RPMI7951 (cell line): Measurements from ENCODE around the gene DCC. TPM values are rescaled to one million over a fixed set of nuclear protein-coding genes. Genes with fewer than 3 reads are reported as not detected.

ENCODE experiments used
- DNase-seq: peaks from one replicate; pipeline ENCODE4 v3.0.0-alpha.2; 2012; ENCODE audit warnings: low read depth
- total RNA-seq: library from RNA; depleted of rRNA; stranded (reverse); fragments of >200 nt; shearing (Covaris generic); gene quantifications from 2 replicates; pipeline ENCODE4 v1.2.3, GENCODE V29; 2014

DCC gene
- total RNA-seq, 1 experiment from 2014 or later, result not detected

- no peak for DNase-seq
These were observed 262.8 kb downstream of the DCC start for GRCh38 chr18:52602820-52603219.

- DNase-seq, result no peak
These were observed 265.3 kb downstream of the DCC start for GRCh38 chr18:52605345-52605744.

- no peak for DNase-seq
These were observed 268.0 kb downstream of the DCC start for GRCh38 chr18:52607985-52608384.

- DNase-seq, result no peak
These were observed 270.6 kb downstream of the DCC start for GRCh38 chr18:52610451-52611115.

- DNase-seq, result no peak
These were observed 272.4 kb downstream of the DCC start for GRCh38 chr18:52612406-52612805.

- no peak for DNase-seq
These were observed 275.3 kb downstream of the DCC start for GRCh38 chr18:52615321-52615720.

- no peak for DNase-seq
These were observed 275.9 kb downstream of the DCC start for GRCh38 chr18:52615943-52616342.

GRCh38 chr18:52617931-52618330 is 277.9 kb downstream of the DCC start:
- DNase-seq, result no peak

- no peak for DNase-seq
These were observed 281.0 kb downstream of the DCC start for GRCh38 chr18:52620926-52621439.

- no peak for DNase-seq
These were observed 284.7 kb downstream of the DCC start for GRCh38 chr18:52624702-52625101.

GRCh38 chr18:52636536-52636935 is 296.5 kb downstream of the DCC start:
- DNase-seq, result no peak

- no peak for DNase-seq
These were observed 308.2 kb downstream of the DCC start for GRCh38 chr18:52648201-52648600.

GRCh38 chr18:52652391-52652790 is 312.4 kb downstream of the DCC start:
- no peak for DNase-seq

GRCh38 chr18:52657043-52657805 is 317.2 kb downstream of the DCC start:
- no peak for DNase-seq

- no peak for DNase-seq
These were observed 327.6 kb downstream of the DCC start for GRCh38 chr18:52667463-52668065.

GRCh38 chr18:52670896-52671295 is 330.9 kb downstream of the DCC start:
- DNase-seq, result no peak

- no peak for DNase-seq
These were observed 338.0 kb downstream of the DCC start for GRCh38 chr18:52678034-52678433.

GRCh38 chr18:52678551-52678950 is 338.6 kb downstream of the DCC start:
- no peak for DNase-seq

- no peak for DNase-seq
These were observed 339.4 kb downstream of the DCC start for GRCh38 chr18:52679354-52679753.

GRCh38 chr18:52682260-52682659 is 342.3 kb downstream of the DCC start:
- no peak for DNase-seq

GRCh38 chr18:52685316-52685715 is 345.3 kb downstream of the DCC start:
- no peak for DNase-seq

GRCh38 chr18:52691841-52692240 is 351.8 kb downstream of the DCC start:
- no peak for DNase-seq

GRCh38 chr18:52694804-52695203 is 354.8 kb downstream of the DCC start:
- DNase-seq, result no peak
